Osteoblast (primary cell): ENCODE measurements around the gene TNP2. TPM values are rescaled to one million over a fixed set of nuclear protein-coding genes. Genes with fewer than 3 reads are reported as not detected.

Experiments used
- DNase-seq: peaks from one replicate; pipeline ENCODE4 v3.0.0; 2011; ENCODE audit warnings: low spot score, mixed read lengths; ENCODE audit not compliant: insufficient read length; ENCODE audit errors: missing footprints
- H2AFZ ChIP-seq: 2 replicates; pipeline ENCODE4 v1.6.0; 2011; ENCODE audit warnings: mild to moderate bottlenecking, low read length
- H3K27ac ChIP-seq: 2 replicates; pipeline ENCODE4 v1.5.1; 2011; ENCODE audit warnings: mild to moderate bottlenecking, low read depth, low read length, moderate library complexity
- H3K27me3 ChIP-seq: 2 replicates; pipeline ENCODE4 v1.6.0; 2012; ENCODE audit warnings: mild to moderate bottlenecking, control low read depth, inconsistent platforms, low read length, moderate library complexity; ENCODE audit not compliant: insufficient read depth
- H3K36me3 ChIP-seq: 2 replicates; pipeline ENCODE4 v1.5.1; 2011; ENCODE audit warnings: mild to moderate bottlenecking, low read length, control low read depth, moderate library complexity; ENCODE audit not compliant: insufficient read depth
- H3K4me1 ChIP-seq: 2 replicates; pipeline ENCODE4 v1.5.1; 2011; ENCODE audit warnings: mild to moderate bottlenecking, low read length, control low read depth, moderate library complexity; ENCODE audit not compliant: insufficient read depth
- H3K4me2 ChIP-seq: 2 replicates; pipeline ENCODE4 v1.6.0; 2011; ENCODE audit warnings: mild to moderate bottlenecking, low read length; ENCODE audit not compliant: insufficient read depth
- H3K4me3 ChIP-seq: fragments of 200-600 bp; sonication (generic); 3 replicates; pipeline ENCODE4 v1.5.1; 2012; ENCODE audit warnings: mild to moderate bottlenecking, low read length, inconsistent platforms; ENCODE audit not compliant: insufficient read depth
- H3K79me2 ChIP-seq: 2 replicates; pipeline ENCODE4 v1.6.0; 2012; ENCODE audit warnings: mild to moderate bottlenecking, low read length, control low read depth, inconsistent platforms; ENCODE audit not compliant: insufficient read depth
- H3K9me3 ChIP-seq: 2 replicates; pipeline ENCODE4 v1.5.1; 2011; ENCODE audit warnings: low read depth, low read length, control low read depth
- H4K20me1 ChIP-seq: 2 replicates; pipeline ENCODE4 v1.6.0; 2012; ENCODE audit warnings: mild to moderate bottlenecking, low read length, control low read depth; ENCODE audit not compliant: insufficient read depth
- CTCF ChIP-seq: IDR thresholded peaks from 2 replicates; pipeline ENCODE4 v1.5.1; 2011; ENCODE audit warnings: mild to moderate bottlenecking, low read depth, low read length, moderate library complexity; ENCODE audit errors: extremely low read depth
- total RNA-seq: library from RNA; depleted of rRNA; stranded (reverse); fragments of >200 nt; gene quantifications from 2 replicates; pipeline ENCODE4 v1.2.3, GENCODE V29; 2012

Gene TNP2
- total RNA-seq, 1 donor, result not detected

- Histone ChIP-seq H3K4me1 (no peaks in the 10 kb centered on the region), H3K79me2 (no peaks in the 10 kb centered on the region), H4K20me1 (no peaks in the 10 kb centered on the region), H3K9me3 (no peaks in the 10 kb centered on the region), H3K4me2 (no peak overlapping the region), H2AFZ (no peak overlapping the region), H3K36me3 (no peaks in the 10 kb centered on the region), H3K27me3 (no peaks in the 10 kb centered on the region), H3K4me3 (no peak overlapping the region), H3K27ac (no peak overlapping the region)
- no peak for DNase-seq
- TF ChIP-seq CTCF, result no peak
Measured at GRCh38 chr16:11303405-11304138, 34.4 kb upstream of the TNP2 start.

- Histone ChIP-seq H3K4me1 (no peaks in the 10 kb centered on the region), H3K27me3 (no peaks in the 10 kb centered on the region), H3K27ac (no peak overlapping the region), H4K20me1 (no peaks in the 10 kb centered on the region), H3K79me2 (no peaks in the 10 kb centered on the region), H2AFZ (no peak overlapping the region), H3K4me3 (no peak overlapping the region), H3K9me3 (no peaks in the 10 kb centered on the region), H3K4me2 (no peak overlapping the region), H3K36me3 (no peaks in the 10 kb centered on the region)
- TF ChIP-seq CTCF, result no peak
- DNase-seq, result peak; percentile 29
Measured at GRCh38 chr16:11302977-11303376, 33.9 kb upstream of the TNP2 start.

- Histone ChIP-seq H3K27ac (no peak overlapping the region), H3K79me2 (no peaks in the 10 kb centered on the region), H3K4me3 (no peak overlapping the region), H4K20me1 (no peaks in the 10 kb centered on the region), H3K27me3 (no peaks in the 10 kb centered on the region), H2AFZ (no peak overlapping the region), H3K9me3 (no peaks in the 10 kb centered on the region), H3K4me2 (no peak overlapping the region), H3K4me1 (peaks cover 7% of the 10 kb centered on the region), H3K36me3 (no peaks in the 10 kb centered on the region)
- peak; percentile 9 for DNase-seq
- TF ChIP-seq CTCF, result no peak
Measured at GRCh38 chr16:11301645-11302501, 32.7 kb upstream of the TNP2 start.

GRCh38 chr16:11300560-11300892, 31.4 kb upstream of the TNP2 start:
- DNase-seq, result no peak
- Histone ChIP-seq H3K9me3 (no peaks in the 10 kb centered on the region), H3K36me3 (no peaks in the 10 kb centered on the region), H4K20me1 (no peaks in the 10 kb centered on the region), H3K79me2 (no peaks in the 10 kb centered on the region), H3K4me2 (no peak overlapping the region), H3K27me3 (no peaks in the 10 kb centered on the region), H3K27ac (no peak overlapping the region), H3K4me3 (no peak overlapping the region), H3K4me1 (peaks cover 10% of the 10 kb centered on the region), H2AFZ (no peak overlapping the region)
- TF ChIP-seq CTCF, result no peak
